ENCODE data around the gene CLEC4M.
A peak's percentile ranks its signal among the peaks of the same experiment; 100 is the strongest.
"Not testable (repeated sequence)": the region's sequence is repeated elsewhere in the genome, so short reads cannot be mapped to it uniquely, and the experiment has no call there.

The CLEC4M gene

DNA sequence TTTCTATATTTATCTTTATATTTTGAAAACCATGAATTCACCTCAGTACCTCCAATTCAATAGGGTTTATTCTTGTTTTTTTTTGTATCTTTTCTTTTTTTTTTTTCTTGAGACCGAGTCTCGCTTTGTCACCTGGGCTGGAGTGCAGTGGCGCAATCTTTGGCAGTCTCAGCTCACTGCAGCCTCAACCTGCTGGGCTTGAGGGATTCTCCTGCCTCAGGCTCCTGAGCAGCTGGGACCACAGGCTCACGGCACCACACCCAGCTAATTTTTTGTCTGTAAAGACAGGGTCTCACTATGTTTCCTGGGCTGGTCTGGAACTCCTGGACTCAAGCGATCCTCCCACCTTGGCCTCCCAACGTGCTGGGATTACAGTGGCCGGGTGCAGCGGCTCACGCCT, 43.8 kb downstream of the CLEC4M start:
- TF ChIP-seq, protein P1, sequence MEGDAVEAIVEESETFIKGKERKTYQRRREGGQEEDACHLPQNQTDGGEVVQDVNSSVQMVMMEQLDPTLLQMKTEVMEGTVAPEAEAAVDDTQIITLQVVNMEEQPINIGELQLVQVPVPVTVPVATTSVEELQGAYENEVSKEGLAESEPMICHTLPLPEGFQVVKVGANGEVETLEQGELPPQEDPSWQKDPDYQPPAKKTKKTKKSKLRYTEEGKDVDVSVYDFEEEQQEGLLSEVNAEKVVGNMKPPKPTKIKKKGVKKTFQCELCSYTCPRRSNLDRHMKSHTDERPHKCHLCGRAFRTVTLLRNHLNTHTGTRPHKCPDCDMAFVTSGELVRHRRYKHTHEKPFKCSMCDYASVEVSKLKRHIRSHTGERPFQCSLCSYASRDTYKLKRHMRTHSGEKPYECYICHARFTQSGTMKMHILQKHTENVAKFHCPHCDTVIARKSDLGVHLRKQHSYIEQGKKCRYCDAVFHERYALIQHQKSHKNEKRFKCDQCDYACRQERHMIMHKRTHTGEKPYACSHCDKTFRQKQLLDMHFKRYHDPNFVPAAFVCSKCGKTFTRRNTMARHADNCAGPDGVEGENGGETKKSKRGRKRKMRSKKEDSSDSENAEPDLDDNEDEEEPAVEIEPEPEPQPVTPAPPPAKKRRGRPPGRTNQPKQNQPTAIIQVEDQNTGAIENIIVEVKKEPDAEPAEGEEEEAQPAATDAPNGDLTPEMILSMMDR (conservative IDR thresholded peaks at IDR 0.05; ENCODE audit: low read depth, low read length) = no peak
- peak overlapping the region; percentile 37; the same call in 1 of the 2 replicates for H3K4me2 ChIP-seq
- H3K27ac ChIP-seq = peak overlapping the region; percentile 23; the same call in 1 of the 2 replicates
- peaks cover 35% of the 10 kb centered on the region; the same call in 1 of the 2 replicates for H3K27me3 ChIP-seq (ENCODE audit: insufficient read depth, low read depth)
- no peak overlapping the region for H3K9ac ChIP-seq
- H2AFZ ChIP-seq (ENCODE audit: low read depth) = no peak overlapping the region
- no peaks in the 10 kb centered on the region for H4K20me1 ChIP-seq (ENCODE audit: insufficient read depth)
- peaks cover 17% of the 10 kb centered on the region for H3K4me1 ChIP-seq (ENCODE audit: low read depth, poor library complexity, severe bottlenecking)
- no peak overlapping the region for H3K4me3 ChIP-seq (IDR thresholded peaks at IDR 0.05; ENCODE audit: insufficient read depth, low read depth, low read length)
- no peaks in the 10 kb centered on the region for H3K79me2 ChIP-seq (ENCODE audit: insufficient read depth, low read depth)
- H3K36me3 ChIP-seq (ENCODE audit: insufficient read depth) = no peaks in the 10 kb centered on the region

DNA sequence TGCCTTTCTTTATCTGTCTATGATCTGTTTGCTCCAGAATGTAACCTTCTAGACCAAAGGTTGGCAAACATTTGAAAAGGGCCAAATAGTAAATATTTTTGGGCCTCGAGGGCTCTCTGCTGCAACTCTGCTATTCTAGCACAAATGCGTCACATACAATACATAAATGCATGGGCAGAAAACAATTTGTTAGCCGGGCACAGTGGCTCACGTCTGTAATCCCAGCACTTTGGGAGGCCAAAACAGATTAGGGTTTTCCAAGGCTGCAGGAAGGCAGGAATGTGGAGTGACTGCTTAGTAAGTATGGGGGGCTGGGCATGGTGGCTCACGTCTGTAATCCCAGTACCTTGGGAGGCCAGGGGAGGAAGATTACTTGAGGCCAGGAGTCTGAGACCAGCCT, 45.1 kb downstream of the CLEC4M start:
- no peak overlapping the region for H3K27ac ChIP-seq
- H3K27me3 ChIP-seq (ENCODE audit: insufficient read depth, low read depth) = peaks cover 28% of the 10 kb centered on the region; the same call in 1 of the 2 replicates
- no peaks in the 10 kb centered on the region for H4K20me1 ChIP-seq (ENCODE audit: insufficient read depth)
- no peaks in the 10 kb centered on the region for H3K36me3 ChIP-seq (ENCODE audit: insufficient read depth)
- H3K4me2 ChIP-seq = peak overlapping the region; percentile 32; the same call in 1 of the 2 replicates
- H3K79me2 ChIP-seq (ENCODE audit: insufficient read depth, low read depth) = no peaks in the 10 kb centered on the region
- H2AFZ ChIP-seq (ENCODE audit: low read depth) = no peak overlapping the region
- no peak overlapping the region for H3K4me3 ChIP-seq (IDR thresholded peaks at IDR 0.05; ENCODE audit: insufficient read depth, low read depth, low read length)
- H3K4me1 ChIP-seq (ENCODE audit: low read depth, poor library complexity, severe bottlenecking) = peaks cover 17% of the 10 kb centered on the region
- TF ChIP-seq, protein P1 (conservative IDR thresholded peaks at IDR 0.05; ENCODE audit: low read depth, low read length) = no peak
- no peak overlapping the region for H3K9ac ChIP-seq

DNA sequence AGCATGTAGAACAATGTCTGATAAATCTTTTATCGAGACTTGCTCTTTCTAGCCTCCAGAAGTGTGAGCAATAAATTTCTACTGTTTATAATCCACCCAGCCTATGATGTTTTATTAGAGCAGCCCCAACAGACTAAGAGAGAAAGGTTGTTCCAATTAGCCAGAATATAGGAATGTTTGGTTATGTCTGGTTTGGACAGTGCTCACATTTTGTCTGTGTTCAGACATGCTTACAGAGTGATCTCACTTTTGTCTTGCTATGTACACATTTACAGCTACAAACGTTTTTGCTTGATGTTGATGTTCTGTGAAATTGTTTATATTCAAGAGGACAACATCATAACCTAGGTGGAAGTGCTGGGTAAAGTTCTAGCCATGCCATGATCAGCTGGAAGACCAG, 48.9 kb downstream of the CLEC4M start:
- Histone ChIP-seq H3K79me2 (ENCODE audit: insufficient read depth, low read depth) (no peaks in the 10 kb centered on the region), H3K27ac (no peak overlapping the region)
- TF ChIP-seq, protein P1 (conservative IDR thresholded peaks at IDR 0.05; ENCODE audit: low read depth, low read length) = no peak

DNA sequence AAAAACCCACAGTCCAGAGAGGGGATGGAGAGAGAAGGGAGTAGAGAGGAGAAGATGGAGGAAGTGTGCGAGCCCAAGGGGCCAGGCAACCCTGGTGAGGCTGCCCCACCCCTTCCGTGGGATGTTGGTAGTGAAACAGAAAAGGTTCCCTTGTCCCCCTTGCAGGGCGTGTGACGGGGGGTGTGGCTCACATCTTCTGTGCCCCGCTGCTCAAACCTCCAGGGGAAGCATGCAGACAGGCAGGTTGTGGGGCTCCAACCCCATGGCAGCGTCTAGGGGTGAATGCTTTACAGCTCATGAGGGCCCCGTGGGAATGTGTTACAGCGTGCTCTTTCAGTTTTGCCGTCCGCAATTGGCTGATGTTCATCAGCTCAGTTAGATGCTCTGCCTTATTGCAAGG, 52.3 kb downstream of the CLEC4M start:
- Histone ChIP-seq H4K20me1 (ENCODE audit: insufficient read depth) (no peaks in the 10 kb centered on the region), H2AFZ (ENCODE audit: low read depth) (no peak overlapping the region), H3K9ac (no peak overlapping the region), H3K4me2 (no peak overlapping the region), H3K4me3 (IDR thresholded peaks at IDR 0.05; ENCODE audit: insufficient read depth, low read depth, low read length) (no peak overlapping the region), H3K27me3 (ENCODE audit: insufficient read depth, low read depth) (peaks cover 26% of the 10 kb centered on the region; the same call in 1 of the 2 replicates), H3K27ac (no peak overlapping the region), H3K36me3 (ENCODE audit: insufficient read depth) (no peaks in the 10 kb centered on the region), H3K79me2 (ENCODE audit: insufficient read depth, low read depth) (no peaks in the 10 kb centered on the region), H3K4me1 (ENCODE audit: low read depth, poor library complexity, severe bottlenecking) (peaks cover 7% of the 10 kb centered on the region)
- TF ChIP-seq, protein P1 (conservative IDR thresholded peaks at IDR 0.05; ENCODE audit: low read depth, low read length) = no peak

More for the DNA sequence above, 48.9 kb downstream of the CLEC4M start:
- H3K4me2 ChIP-seq = no peak overlapping the region
- H3K4me1 ChIP-seq (ENCODE audit: low read depth, poor library complexity, severe bottlenecking) = peaks cover 14% of the 10 kb centered on the region
- no peak overlapping the region for H2AFZ ChIP-seq (ENCODE audit: low read depth)
- H3K36me3 ChIP-seq (ENCODE audit: insufficient read depth) = no peaks in the 10 kb centered on the region
- H4K20me1 ChIP-seq (ENCODE audit: insufficient read depth) = no peaks in the 10 kb centered on the region
- no peak overlapping the region for H3K4me3 ChIP-seq (IDR thresholded peaks at IDR 0.05; ENCODE audit: insufficient read depth, low read depth, low read length)
- H3K27me3 ChIP-seq (ENCODE audit: insufficient read depth, low read depth) = peaks cover 18% of the 10 kb centered on the region; the same call in 1 of the 2 replicates
- no peak overlapping the region for H3K9ac ChIP-seq

DNA sequence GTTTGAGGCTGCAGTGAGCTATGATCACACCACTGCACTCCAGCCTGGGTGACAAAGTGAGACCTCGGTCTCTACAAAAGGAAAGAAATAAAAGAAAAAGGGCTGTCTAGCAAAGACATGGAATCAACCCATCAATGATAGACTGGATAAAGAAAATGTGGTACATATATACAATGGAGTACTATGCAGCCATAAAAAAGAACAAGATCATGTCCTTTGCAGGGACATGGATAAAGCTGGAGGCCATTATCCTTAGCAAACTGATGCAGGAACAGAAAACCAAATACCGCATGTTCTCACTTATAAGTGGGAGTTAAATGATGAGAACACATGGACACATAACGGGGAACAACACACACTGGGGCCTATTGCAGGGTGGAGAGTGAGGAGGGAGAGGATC, 53.0 kb downstream of the CLEC4M start:
- not testable (repeated sequence) for H3K4me3 ChIP-seq (IDR thresholded peaks at IDR 0.05; ENCODE audit: insufficient read depth, low read depth, low read length); H3K36me3 ChIP-seq (ENCODE audit: insufficient read depth); H3K4me2 ChIP-seq; H4K20me1 ChIP-seq (ENCODE audit: insufficient read depth); H2AFZ ChIP-seq (ENCODE audit: low read depth); H3K4me1 ChIP-seq (ENCODE audit: low read depth, poor library complexity, severe bottlenecking); H3K27ac ChIP-seq; H3K9ac ChIP-seq; H3K79me2 ChIP-seq (ENCODE audit: insufficient read depth, low read depth)
- peaks cover 26% of the 10 kb centered on the region; the same call in 1 of the 2 replicates for H3K27me3 ChIP-seq (ENCODE audit: insufficient read depth, low read depth)

All from KMS-11 (cell line).